DND-41 (cell line): ENCODE measurements around the gene OR1F1.

ENCODE experiments used
- CTCF ChIP-seq: IDR thresholded peaks from 2 replicates; pipeline ENCODE4 v1.5.1; 2012; ENCODE audit warnings: borderline replicate concordance, low read length, moderate library complexity, mild to moderate bottlenecking; ENCODE audit not compliant: poor library complexity, severe bottlenecking; ENCODE audit errors: extremely low read depth
- EZH2 ChIP-seq: IDR thresholded peaks from 3 replicates; pipeline ENCODE4 v1.6.1; 2012; ENCODE audit warnings: borderline replicate concordance, low read depth, mild to moderate bottlenecking, moderate library complexity, low read length, inconsistent platforms; ENCODE audit not compliant: severe bottlenecking

DNA sequence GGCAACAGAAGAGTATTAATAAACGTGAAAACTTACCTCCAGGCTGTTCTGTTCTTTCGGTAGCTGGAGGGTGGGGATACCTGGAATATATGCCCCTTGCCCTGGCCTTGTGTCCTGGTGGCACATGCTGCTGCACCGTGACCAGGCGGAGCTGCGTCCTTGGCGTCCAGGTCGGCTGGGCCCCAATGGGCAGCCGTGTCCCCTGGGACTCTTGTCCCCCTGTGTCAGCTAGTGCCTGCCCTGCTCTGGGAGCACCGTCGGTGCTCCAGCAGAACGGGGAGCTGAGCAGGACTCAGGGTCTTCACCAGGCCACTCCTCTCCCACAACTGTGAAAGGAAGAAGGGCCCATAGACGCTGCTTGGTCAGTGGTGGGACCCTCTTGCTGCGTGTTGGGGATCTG, 45.2 kb upstream of the OR1F1 start:
- TF ChIP-seq CTCF (no peak), EZH2 (no peak)
